Measurements from ENCODE around the gene YARS1.

Gene YARS1

GRCh38 chr1:32784817-32785216 is 32.3 kb downstream of the YARS1 start:
- TF ChIP-seq ESRRG (CRISPR knock-in tag; IDR thresholded peaks at IDR 0.05) (no peak), ZNF565 (CRISPR knock-in tag; conservative IDR thresholded peaks at IDR 0.05; ENCODE audit: low read depth) (no peak), ZFP30 (CRISPR knock-in tag; IDR thresholded peaks at IDR 0.05) (no peak), ZC3H10 (CRISPR knock-in tag; IDR thresholded peaks at IDR 0.05) (no peak), POU6F1 (CRISPR knock-in tag; IDR thresholded peaks at IDR 0.05; ENCODE audit: borderline replicate concordance, low read depth) (no peak), SNAI2 (CRISPR knock-in tag; IDR thresholded peaks at IDR 0.05) (no peak), CSDC2 (CRISPR knock-in tag; IDR thresholded peaks at IDR 0.05) (no peak), OSR1 (CRISPR knock-in tag; IDR thresholded peaks at IDR 0.05) (no peak), ZFP3 (CRISPR knock-in tag; IDR thresholded peaks at IDR 0.05) (no peak), GLIS3 (CRISPR knock-in tag; IDR thresholded peaks at IDR 0.05) (no peak), BACH2 (CRISPR knock-in tag; IDR thresholded peaks at IDR 0.05; ENCODE audit: borderline replicate concordance) (no peak)
- no peak for ATAC-seq

- no peak for TF ChIP-seq PPARA (CRISPR knock-in tag; IDR thresholded peaks at IDR 0.05; ENCODE audit: borderline replicate concordance)
- TF ChIP-seq GLIS3 (CRISPR knock-in tag; IDR thresholded peaks at IDR 0.05) = no peak
- TF ChIP-seq BACH2 (CRISPR knock-in tag; IDR thresholded peaks at IDR 0.05; ENCODE audit: borderline replicate concordance) = no peak
- no peak for TF ChIP-seq ZFP30 (CRISPR knock-in tag; IDR thresholded peaks at IDR 0.05)
- no peak for TF ChIP-seq TOX (CRISPR knock-in tag; IDR thresholded peaks at IDR 0.05; ENCODE audit: borderline replicate concordance)
- no peak for TF ChIP-seq CSDC2 (CRISPR knock-in tag; IDR thresholded peaks at IDR 0.05)
- TF ChIP-seq ISL1 (CRISPR knock-in tag; IDR thresholded peaks at IDR 0.05) = no peak
- TF ChIP-seq SNAI2 (CRISPR knock-in tag; IDR thresholded peaks at IDR 0.05) = no peak
- TF ChIP-seq OSR1 (CRISPR knock-in tag; IDR thresholded peaks at IDR 0.05) = no peak
- no peak for TF ChIP-seq ZNF70 (CRISPR knock-in tag; IDR thresholded peaks at IDR 0.05)
- no peak for TF ChIP-seq ESRRG (CRISPR knock-in tag; IDR thresholded peaks at IDR 0.05)
- no peak for TF ChIP-seq TSHZ2 (CRISPR knock-in tag; IDR thresholded peaks at IDR 0.05)
- no peak for TF ChIP-seq ZNF8 (CRISPR knock-in tag; IDR thresholded peaks at IDR 0.05)
- no peak for TF ChIP-seq ZNF565 (CRISPR knock-in tag; conservative IDR thresholded peaks at IDR 0.05; ENCODE audit: low read depth)
- no peak for TF ChIP-seq RARB (CRISPR knock-in tag; IDR thresholded peaks at IDR 0.05)
- no peak for TF ChIP-seq ZFP3 (CRISPR knock-in tag; IDR thresholded peaks at IDR 0.05)
- TF ChIP-seq ARNTL (CRISPR knock-in tag; IDR thresholded peaks at IDR 0.05; ENCODE audit: borderline replicate concordance, low read depth) = no peak
- no peak for TF ChIP-seq CREB5 (CRISPR knock-in tag; IDR thresholded peaks at IDR 0.05; ENCODE audit: low read depth)
- no peak for TF ChIP-seq CSRNP3 (CRISPR knock-in tag; IDR thresholded peaks at IDR 0.05)
- ATAC-seq = no peak
Measured at GRCh38 chr1:32783851-32784250, 33.3 kb downstream of the YARS1 start.

GRCh38 chr1:32782086-32782485 is 35.1 kb downstream of the YARS1 start:
- ATAC-seq = no peak; the same call in 2 of the 3 replicates
- TF ChIP-seq ARNTL (CRISPR knock-in tag; IDR thresholded peaks at IDR 0.05; ENCODE audit: borderline replicate concordance, low read depth) = no peak
- TF ChIP-seq ZC3H10 (CRISPR knock-in tag; IDR thresholded peaks at IDR 0.05) = no peak
- TF ChIP-seq RARB (CRISPR knock-in tag; IDR thresholded peaks at IDR 0.05) = no peak
- no peak for TF ChIP-seq ZNF8 (CRISPR knock-in tag; IDR thresholded peaks at IDR 0.05)
- TF ChIP-seq CSDC2 (CRISPR knock-in tag; IDR thresholded peaks at IDR 0.05) = no peak

- ATAC-seq = no peak
- TF ChIP-seq ZFP30 (CRISPR knock-in tag; IDR thresholded peaks at IDR 0.05) (no peak), OSR1 (CRISPR knock-in tag; IDR thresholded peaks at IDR 0.05) (no peak), PATZ1 (CRISPR knock-in tag; IDR thresholded peaks at IDR 0.05; ENCODE audit: borderline replicate concordance) (no peak), ZFP3 (CRISPR knock-in tag; IDR thresholded peaks at IDR 0.05) (no peak), SNAI2 (CRISPR knock-in tag; IDR thresholded peaks at IDR 0.05) (no peak), TOX (CRISPR knock-in tag; IDR thresholded peaks at IDR 0.05; ENCODE audit: borderline replicate concordance) (no peak), ZNF565 (CRISPR knock-in tag; conservative IDR thresholded peaks at IDR 0.05; ENCODE audit: low read depth) (no peak), ZNF70 (CRISPR knock-in tag; IDR thresholded peaks at IDR 0.05) (no peak)
Measured at GRCh38 chr1:32780628-32781234, 36.4 kb downstream of the YARS1 start.

Measured in SK-N-SH treated with all-trans-retinoic acid at 6 μM for 48 hours (cell line).